HPDE6-E6E7 (cell line): ENCODE data around the gene MRAS.

Source experiments
- DNase-seq: peaks from one replicate; pipeline ENCODE4 v3.0.0; 2011; ENCODE audit warnings: missing footprints; ENCODE audit errors: extremely low spot score

The MRAS gene

DNA sequence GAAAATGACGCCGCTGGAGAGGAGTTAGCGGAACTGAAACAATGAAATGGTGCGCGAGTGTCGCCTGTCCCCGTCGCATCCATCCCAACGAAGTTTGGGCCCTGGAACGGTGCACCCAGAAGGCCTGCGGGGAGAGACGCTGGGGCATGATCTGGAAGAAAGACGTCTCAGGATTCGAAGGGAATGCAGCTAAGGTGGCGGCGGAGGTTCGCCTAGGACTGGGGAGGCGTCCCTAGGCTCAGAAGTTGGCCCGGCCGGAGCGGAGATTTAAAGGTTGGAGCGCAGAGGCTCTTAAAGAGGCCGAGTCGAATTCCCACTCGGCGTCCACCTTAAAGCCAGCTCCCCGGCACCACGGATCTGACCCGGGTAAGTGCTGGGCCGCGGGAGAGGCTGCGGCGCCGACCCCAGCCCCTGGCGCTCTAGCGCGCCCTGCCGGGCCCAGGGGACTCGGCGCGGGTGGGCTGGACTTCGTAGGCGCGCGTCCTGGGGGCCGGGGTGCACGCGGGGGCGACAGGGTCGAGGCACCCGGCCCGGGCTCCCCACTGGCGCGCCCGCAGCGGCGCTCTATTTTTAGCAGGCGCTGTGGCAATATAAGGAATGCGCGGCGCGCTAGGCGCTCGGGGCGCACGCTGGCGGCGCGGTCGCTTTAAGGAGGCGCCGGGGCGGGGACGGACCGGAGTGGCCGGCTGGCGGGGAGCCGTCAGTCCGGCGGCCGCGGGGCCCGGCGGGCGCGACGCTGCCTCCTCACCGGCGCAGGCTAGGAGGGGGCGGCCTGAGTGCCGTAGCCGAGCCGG, at the start of gene MRAS:
Gene MRAS (plus strand): TSS at position 620 of the 794 bp plus-strand sequence. CDS start 24,305 bp downstream, outside the sequence.
- DNase-seq: peak; percentile 34

DNA sequence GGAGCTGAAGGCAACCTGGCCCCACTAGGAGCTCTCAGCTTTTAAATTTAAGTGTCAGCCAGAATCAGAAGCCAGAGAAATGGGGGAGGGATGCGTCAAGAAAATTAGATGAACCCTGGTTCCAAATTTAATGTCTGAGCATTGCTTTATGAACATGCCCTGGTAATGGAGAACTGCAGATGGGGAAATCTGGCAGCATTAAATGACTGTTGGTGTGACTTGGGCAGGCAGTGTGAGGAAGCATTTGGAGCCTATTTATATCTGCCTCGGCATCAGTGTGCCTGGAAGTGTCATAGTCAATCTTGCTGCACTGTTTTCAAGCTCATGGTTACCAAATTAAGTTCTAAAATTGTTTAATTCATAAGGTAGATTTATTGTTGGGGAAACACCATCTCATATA, 47.7 kb upstream of the MRAS start:
- DNase-seq: no peak

DNA sequence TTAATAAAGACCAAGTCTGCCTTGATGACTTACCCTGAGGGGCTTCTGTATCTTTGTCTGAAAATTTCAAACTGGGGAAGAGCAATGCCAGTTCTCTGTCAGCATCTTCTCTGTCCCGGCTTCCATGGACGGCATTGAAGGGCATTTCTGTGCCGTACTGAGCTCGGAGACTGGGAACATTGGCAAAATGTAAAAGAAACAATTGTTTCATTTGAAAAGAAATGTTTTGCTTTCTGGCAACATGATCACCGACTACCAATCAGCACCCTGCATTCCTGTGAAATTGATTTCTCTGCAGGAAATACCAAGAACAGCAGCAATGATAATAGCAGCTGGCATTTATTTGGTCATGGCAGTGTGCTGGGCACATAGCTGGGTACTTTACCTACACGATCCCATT, 44.9 kb upstream of the MRAS start:
- no peak for DNase-seq

DNA sequence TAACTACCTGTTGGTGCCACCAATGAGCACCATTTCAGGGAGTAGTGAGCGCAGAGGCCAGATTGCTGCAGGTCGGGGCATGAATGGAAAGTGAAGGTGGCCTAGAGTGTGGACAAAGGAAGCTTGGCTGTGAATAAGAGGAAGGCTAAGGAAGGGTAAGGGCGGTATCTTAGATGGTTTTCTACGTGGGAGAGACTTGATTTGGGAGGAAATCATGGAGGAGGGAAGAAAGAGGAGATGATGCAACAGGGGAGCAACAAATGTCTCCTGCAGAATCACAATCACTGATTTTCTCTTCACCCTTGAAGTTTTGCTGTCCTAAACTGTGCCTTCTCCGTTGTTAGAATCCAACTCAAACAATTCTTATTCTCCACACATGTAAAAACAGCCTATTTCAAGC, 40.5 kb upstream of the MRAS start:
- DNase-seq: no peak

DNA sequence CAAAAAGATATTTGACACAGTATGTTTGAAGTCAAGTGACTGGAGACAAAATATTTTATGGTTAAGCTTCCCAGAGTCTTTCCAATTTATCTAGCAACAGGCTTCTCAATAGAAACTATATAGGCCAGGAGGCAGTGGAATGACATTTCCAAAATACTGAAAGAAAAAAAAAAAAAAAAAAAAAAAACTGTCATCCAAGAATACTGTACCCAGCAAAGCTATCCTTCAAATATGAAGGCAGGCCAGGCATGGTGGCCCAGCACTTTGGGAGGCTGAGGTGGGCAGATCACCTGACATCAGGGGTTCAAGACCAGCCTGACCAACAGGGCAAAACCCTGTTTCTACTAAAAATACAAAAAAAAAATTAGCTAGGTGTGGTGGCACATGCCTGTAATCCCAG, 39.6 kb upstream of the MRAS start:
- DNase-seq: no peak

DNA sequence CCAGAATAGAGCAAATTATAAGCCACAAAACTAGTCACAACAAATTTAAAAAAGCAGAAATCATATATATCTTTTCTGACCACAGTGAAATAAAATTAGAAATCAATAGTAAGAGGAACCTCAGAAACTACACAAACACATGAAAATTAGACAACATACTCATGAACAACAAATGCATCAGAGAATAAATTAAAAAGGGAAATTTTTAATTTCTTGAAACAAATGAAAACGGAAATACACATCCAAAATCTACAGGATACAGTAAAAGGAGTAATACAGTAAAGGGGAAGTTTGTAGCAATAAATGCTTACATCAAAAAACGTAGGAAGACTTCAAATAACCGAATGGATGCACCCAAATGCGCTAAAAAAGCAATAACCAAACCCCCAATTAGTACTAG, 37.9 kb upstream of the MRAS start:
- no peak for DNase-seq

DNA sequence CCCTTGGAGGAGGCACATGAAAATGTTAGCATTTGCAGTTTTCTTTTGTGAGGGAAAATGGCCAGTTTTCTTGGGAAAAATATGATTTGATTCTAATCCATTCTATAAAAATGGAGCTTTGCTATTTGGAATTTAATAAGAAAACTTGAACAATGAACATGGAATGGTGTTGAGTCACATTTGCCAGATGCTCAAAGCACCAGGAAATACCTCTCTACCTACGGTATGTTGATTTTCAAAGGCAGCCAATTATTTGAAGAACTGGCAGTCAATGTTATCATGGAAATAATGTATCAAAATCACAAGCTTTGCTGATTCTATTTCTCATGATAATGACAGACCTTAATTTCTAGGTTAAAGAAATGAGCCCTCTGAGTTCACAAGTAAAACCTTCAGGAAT, 33.6 kb upstream of the MRAS start:
- no peak for DNase-seq

DNA sequence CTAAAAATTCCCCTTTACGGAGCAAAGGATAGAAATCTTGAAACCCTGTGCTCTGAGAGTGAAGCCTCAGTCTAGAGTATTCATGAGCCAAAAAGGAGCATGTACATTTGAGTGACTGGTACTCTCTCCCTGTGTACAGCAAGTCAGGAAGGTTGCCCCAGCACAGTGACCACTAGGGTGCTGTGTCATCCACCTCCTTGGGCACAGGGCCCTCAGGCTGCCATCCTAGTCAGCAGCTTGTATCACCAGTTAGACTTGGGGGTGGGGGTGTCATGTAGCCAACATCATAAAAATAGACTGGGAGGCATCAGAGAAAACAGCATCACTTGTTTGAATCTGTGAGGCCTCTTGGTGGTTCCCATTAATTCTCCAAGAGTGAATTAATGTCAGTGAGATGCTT, 30.7 kb upstream of the MRAS start:
- DNase-seq: no peak

DNA sequence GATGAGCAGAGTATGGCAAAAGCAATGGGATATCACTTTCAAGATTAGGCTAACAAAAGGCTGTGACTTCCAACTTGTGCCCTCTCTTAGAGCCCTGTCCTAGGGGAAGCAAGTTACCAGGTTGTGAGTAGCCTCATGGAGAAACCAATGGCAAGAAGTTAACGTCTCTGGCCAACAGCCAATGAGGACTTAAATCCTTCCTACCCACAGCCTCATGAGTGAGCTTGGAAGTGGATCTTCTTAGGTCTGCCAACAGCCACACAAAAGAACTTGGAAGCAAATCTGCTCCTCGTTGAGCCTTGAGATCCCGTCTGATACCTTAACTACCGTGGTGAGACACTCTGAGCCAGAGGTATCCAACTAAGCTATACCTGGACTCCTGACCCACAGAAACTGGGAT, 24.4 kb upstream of the MRAS start:
- DNase-seq: no peak

DNA sequence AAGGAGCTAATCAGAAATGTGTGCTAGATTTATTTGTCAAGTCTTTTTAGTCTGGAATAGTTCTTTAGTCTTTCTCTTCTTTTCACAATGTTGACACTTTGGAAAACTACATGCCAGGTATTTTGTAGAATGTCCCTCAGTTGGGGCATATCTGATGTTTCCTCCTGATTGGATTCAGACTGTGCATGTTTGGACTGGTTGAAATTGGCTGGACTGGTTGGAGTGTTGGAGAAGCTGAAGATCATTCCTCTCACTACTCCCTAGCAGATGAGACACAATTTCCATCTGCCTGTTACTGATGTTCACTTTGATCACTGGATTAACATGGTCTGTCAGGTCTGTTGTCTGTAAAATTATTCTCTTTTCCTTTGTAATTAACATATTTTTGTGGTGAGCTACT, 22.4 kb upstream of the MRAS start:
- no peak for DNase-seq

DNA sequence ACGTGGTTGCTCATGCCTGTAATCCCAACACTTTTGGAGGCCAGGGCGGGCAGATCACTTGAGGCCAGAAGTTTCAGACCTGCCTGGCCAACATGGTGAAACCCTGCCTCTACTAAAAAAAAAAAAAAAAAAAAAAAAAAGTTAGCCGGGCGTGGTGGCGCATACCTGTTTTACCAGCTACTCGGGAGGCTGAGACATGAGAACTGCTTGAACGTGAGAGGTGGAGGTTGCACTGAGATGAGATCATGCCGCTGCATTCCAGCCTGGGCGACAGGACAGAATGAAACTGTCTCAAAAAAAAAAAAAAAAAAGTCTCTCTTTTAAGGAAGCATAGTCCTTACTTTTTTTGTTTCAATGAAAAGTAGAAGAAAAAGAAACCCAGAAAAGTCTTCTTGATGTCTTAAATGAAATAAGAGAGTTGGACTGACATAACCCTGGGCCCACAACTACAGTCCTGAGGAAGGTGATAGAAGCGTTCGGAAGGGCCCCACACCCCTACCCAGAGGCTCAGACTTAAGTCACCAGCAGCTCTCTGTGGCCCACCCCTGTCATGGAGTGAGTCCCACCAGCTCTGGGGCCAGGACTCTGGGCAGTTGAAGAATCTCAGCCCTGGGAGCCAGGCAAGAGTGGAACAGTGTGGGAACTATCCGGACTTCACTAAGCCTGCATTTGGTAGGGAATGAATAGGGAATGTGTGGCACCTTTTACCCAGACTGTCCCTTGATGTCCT, 21.3 kb upstream of the MRAS start:
- no peak for DNase-seq

DNA sequence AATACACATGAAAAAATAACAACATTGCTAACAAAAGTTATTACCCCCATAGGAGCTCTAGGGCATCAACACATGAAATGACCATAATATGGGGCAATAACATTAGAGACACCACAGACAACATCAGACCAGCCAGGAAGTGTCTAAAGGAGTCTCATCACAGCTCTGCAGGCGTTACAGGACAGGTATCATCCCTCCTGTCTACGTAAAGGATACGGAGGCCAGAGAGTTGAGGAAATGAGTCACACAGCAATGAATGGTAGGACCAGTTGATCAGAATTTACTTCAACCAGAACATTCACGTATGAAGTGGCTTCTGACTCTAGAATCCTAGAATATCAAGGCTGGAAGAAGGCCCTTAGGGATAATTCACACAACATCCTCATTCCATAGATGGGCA, 20.5 kb upstream of the MRAS start:
- peak; percentile 77 for DNase-seq

DNA sequence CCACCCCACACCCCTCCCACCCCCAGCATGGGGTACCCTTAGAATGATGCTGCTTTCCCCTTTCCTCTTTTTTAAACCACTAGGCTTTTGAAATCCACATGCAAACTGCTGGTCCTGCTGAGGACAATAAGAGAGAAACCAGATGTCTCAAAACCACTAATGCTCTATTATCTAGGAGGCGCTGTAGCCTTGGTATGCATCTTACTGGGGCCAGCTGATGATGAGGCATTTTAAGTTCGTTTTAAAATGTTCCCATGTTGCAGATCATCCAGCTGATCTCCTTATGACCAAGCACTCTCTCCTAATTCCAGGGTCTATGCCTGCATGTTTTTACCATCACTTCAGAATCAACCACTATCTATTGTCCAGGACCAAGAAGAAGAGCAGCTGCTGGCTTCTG, 20.0 kb upstream of the MRAS start:
- no peak for DNase-seq

DNA sequence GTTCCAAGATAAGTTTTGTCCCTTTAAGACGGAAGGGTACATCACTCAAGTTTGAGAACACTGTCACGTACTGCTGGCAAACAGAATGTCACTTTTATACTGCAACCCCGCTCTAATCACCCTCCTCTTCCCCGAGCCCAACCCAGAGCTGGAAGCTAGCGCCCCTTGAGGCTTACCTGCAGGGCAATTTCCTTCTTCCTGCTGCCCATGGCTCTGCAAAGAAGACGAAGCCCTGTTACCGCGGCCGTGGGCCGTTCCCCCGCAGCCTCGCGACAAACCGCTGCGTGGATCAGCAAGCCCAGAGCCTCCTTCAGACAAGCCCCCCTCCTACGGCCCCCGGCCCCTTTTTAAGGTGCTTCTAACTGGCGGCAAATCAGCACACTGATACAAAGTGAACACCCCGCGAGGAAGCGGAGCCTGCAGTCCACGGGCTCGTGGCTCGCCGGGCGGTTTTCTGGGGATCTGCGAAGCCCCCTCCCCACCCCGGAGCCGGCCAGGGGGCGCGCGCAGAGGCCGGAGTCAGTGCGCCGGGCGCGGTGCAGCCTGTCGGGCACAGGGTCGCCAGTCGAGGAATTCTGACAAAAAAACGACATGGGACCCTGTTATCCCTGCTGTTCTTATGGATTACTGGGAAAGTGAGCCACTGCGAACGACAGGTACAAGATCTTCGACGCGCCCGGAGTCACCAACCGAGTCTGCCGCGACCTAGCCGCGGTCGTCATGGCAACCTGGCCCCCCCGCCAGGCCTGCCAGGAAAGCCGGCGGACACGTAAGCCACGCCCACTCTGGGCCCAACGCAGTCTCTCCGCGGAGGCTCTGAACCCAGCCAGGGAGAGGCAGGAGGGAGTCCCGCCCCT, 19.0 kb upstream of the MRAS start, which contains the start of gene NME9:
Gene NME9 (minus strand): TSS at position 725 of the 857 bp plus-strand sequence. CDS start 516 bp downstream, at position 209.
- peak; percentile 66 for DNase-seq

DNA sequence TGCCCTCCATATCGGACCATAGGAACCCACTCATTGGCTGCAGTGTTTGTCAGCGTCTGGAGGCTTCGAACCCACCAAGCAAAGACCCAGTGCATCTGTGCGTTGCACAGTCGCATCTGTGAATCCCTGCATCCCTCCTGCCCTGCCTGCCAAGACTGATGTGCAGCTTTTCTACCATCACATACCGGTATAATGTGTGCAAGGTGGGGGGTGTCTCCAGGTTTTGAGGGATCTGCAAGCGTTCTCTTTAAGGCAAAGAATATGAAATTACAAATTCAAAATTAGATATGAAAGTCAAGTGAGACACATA, 18.4 kb upstream of the MRAS start:
- no peak for DNase-seq

DNA sequence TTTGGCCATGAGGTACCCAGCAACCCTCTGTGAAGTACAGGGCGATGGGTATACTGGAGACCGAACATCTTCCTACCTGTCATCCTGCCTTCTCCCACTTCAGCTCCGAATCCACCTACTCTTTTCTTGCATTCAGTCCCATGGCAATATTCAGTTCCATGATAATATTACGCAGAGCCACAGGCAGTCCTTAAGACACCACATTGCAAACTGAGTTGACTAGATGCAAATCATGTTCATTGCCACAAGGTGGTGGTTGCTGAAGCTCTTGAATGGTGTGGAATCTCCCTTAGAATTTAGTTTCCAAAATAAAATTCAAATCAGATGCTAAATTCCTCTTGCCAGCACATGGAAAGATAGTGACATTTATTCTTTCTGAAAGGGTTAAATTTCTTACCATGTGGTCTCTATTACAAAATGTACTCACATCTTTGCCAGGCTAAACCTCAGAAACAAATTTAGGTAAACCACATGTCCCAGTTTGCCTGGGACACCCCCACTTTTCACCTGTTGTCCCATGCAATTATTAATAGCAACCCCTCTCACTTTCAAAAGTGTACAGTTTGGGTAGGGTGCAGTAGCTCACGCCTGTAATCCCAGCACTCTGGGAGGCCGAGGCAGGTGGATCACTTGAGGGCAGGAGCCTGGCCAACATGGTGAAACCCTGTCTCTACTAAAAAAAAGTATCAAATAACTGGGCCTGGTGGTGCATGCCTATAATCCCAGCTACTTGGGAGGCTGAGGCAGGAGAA, 17.1 kb upstream of the MRAS start:
- no peak for DNase-seq

DNA sequence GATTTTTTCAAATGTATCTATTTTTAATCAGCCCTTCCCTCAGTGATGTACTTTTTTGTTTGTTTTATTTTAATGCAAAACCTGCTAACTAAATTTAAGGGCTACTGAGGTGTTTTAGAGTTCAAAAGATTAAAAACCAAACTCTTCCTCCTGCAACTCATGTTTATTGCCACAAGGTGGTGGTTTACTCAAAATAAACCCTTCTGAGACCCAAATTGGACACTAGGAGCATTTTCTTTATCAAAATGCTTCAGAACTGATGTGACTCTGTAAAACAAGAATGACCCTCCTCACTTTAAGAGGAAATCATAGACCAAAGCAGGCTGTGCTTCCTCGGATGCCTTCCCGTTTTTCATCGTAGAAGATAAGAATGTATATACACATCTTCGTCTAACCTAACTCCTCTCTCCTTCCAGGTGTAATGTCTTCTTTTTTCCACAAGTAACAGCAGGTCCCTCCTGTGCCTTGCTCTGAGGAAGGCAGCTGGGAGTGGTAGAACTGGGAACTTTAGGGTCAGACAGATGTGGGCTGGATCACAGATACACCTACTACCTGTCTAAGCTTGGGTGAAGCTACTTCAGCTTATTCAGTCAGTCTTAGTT, 15.8 kb upstream of the MRAS start:
- DNase-seq: no peak

DNA sequence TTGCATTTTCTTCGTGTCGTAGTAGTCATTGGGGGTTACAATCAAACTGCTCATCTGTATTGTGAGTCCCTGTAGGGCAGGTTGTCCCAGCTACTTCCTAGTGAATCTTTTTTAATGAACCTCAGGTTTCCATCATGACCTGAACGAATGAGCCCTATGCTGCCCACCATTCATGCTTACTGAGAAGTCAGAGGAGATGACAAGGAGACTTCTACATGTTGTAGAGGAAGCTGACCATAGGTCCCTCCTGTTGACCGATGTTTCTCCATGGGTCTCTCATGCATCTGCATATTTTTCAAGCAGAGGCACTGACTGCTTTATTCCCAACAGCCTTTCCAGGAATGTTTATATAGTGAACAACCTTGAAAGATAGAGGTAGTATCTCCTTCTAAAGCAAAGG, 13.8 kb upstream of the MRAS start:
- no peak for DNase-seq

DNA sequence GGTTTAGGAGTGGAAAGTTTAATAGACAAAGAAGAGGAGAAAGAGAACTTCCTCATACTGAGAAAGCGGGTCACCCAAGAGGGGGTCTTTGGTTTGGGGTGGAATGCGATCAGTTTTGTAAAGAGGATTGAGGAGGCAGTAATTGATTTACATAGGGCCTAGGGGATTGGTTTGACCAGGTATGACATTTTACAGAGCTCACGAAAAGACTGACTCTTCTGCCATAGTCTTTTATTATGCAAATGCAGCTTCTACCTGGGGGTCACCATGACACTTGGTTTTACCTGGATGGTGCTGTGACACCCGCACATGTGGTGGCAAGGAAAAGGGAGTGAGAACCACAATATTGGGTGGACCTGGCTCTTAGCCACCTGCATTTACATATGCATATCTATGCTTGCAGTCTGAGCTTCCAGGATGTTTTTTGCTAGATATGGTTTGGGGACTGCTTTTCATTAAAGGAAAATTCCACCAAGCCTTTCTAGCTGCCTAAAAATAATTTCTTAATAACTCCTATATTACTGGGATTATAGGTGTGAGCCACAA, 11.9 kb upstream of the MRAS start:
- no peak for DNase-seq

DNA sequence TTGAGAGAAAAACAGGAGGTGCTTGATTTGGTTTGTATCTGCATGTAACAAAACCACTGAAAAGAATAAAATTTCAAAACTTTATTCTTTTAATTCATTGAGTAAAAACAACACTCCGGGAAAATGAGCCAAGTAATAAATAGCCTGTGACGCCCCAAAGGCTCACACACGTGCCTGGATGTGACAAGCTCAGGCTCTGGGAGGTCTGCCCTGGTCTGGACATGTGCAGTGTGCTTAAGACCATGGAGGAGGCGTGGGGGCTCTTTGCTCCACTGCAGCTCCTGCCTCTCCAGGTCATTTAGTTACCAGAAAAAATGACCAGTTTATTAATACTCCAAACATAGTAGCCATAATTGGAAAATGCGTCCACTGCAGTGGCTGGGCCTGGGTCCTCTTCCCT, 10.1 kb upstream of the MRAS start:
- DNase-seq: no peak

DNA sequence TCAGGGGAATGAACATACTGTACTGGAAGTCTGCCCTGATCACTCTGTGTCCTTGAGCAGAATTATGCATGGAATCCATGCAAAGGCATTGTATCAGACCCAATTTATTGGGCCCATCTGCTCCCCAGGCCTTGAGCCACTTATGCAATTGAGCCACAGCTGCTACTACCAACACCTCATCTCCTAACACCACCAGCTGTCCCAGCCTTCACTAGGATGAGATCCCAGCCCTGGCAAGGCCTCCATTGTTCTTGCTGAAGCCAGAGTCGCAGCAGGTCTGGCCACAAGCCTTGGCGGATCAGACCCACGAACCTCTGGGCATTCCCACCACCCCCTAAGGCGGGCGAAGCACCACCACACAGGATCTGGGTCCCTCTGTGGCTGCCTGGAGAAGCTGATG, 9.6 kb upstream of the MRAS start:
- no peak for DNase-seq
